ENCODE results near the gene PLIN3. TPM values are rescaled to one million over a fixed set of nuclear protein-coding genes. Genes with fewer than 3 reads are reported as not detected.
A peak's percentile ranks its signal among the peaks of the same experiment; 100 is the strongest.
"Not testable (repeated sequence)": the region's sequence is repeated elsewhere in the genome, so short reads cannot be mapped to it uniquely, and the experiment has no call there.

PLIN3 gene
- total RNA-seq, 1 experiment from 2014 or later, result 291 TPM

GRCh38 chr19:4803736-4804695 is 63.5 kb downstream of the PLIN3 start:
- Histone ChIP-seq H3K36me3 (no peaks in the 10 kb centered on the region), H3K4me3 (no peak overlapping the region), H3K9me3 (no peaks in the 10 kb centered on the region), H3K27me3 (no peaks in the 10 kb centered on the region)
- peak; percentile 40 for DNase-seq

GRCh38 chr19:4802711-4803110 is 64.8 kb downstream of the PLIN3 start:
- Histone ChIP-seq H3K4me3 (no peak overlapping the region), H3K36me3 (no peaks in the 10 kb centered on the region), H3K27me3 (no peaks in the 10 kb centered on the region), H3K9me3 (no peaks in the 10 kb centered on the region)
- no peak for DNase-seq

- DNase-seq, result no peak
- Histone ChIP-seq H3K36me3 (peaks cover 4% of the 10 kb centered on the region; the same call in 1 of the 2 replicates), H3K27me3 (no peaks in the 10 kb centered on the region), H3K9me3 (no peaks in the 10 kb centered on the region), H3K4me3 (no peak overlapping the region)
Measured at GRCh38 chr19:4801085-4801619, 66.3 kb downstream of the PLIN3 start.

GRCh38 chr19:4800591-4801081 is 66.8 kb downstream of the PLIN3 start:
- DNase-seq, result no peak
- H3K4me3 ChIP-seq, result no peak overlapping the region
- H3K27me3 ChIP-seq, result no peaks in the 10 kb centered on the region
- peaks cover 4% of the 10 kb centered on the region; the same call in 1 of the 2 replicates for H3K36me3 ChIP-seq
- H3K9me3 ChIP-seq, result no peaks in the 10 kb centered on the region

GRCh38 chr19:4795400-4795799 is 72.1 kb downstream of the PLIN3 start:
- H3K4me3 ChIP-seq, result no peak overlapping the region
- H3K27me3 ChIP-seq, result no peaks in the 10 kb centered on the region
- peaks cover 11% of the 10 kb centered on the region for H3K36me3 ChIP-seq
- H3K9me3 ChIP-seq, result no peaks in the 10 kb centered on the region
- DNase-seq, result no peak

GRCh38 chr19:4794971-4795370 is 72.5 kb downstream of the PLIN3 start:
- no peak overlapping the region for H3K4me3 ChIP-seq
- H3K36me3 ChIP-seq, result peaks cover 11% of the 10 kb centered on the region
- no peak for DNase-seq
- H3K9me3 ChIP-seq, result no peaks in the 10 kb centered on the region
- H3K27me3 ChIP-seq, result no peaks in the 10 kb centered on the region

GRCh38 chr19:4793278-4793677 is 74.2 kb downstream of the PLIN3 start:
- peaks cover 11% of the 10 kb centered on the region for H3K36me3 ChIP-seq
- H3K9me3 ChIP-seq, DNase-seq, H3K27me3 ChIP-seq, H3K4me3 ChIP-seq: not testable (repeated sequence)

GRCh38 chr19:4792866-4793195 is 74.6 kb downstream of the PLIN3 start:
- peak overlapping the region; percentile 96 for H3K4me3 ChIP-seq

GRCh38 chr19:4792019-4792865 is 75.2 kb downstream of the PLIN3 start:
- DNase-seq, H3K27me3 ChIP-seq, H3K9me3 ChIP-seq: not testable (repeated sequence)
- peaks cover 11% of the 10 kb centered on the region for H3K36me3 ChIP-seq
- H3K4me3 ChIP-seq, result peak overlapping the region; percentile 96

More at GRCh38 chr19:4792866-4793195, 74.6 kb downstream of the PLIN3 start:
- not testable (repeated sequence) for H3K9me3 ChIP-seq, H3K27me3 ChIP-seq, DNase-seq
- peaks cover 11% of the 10 kb centered on the region for H3K36me3 ChIP-seq

- Histone ChIP-seq H3K27me3 (no peaks in the 10 kb centered on the region), H3K36me3 (peaks cover 7% of the 10 kb centered on the region; the same call in 1 of the 2 replicates), H3K9me3 (no peaks in the 10 kb centered on the region), H3K4me3 (peak within 1 kb of the TSS; percentile 96)
- DNase-seq, result peak; percentile 98
Measured at GRCh38 chr19:4791183-4792018, 76.1 kb downstream of the PLIN3 start, which contains the start of gene FEM1A. Gene FEM1A, plus strand, starts transcription at chr19:4791734. Its CDS starts 121 bp downstream, at chr19:4791855.

Other genes with a start within 250 kb of the PLIN3 start
- gene TNFAIP8L1, start 228.2 kb downstream of the PLIN3 start, total RNA-seq (2014; rRNA removed; shearing (Covaris generic); ENCODE audit: low replicate concordance), result 1.2 and 1.5 TPM in 2 replicates
- 161 and 252 TPM in 2 replicates for gene MYDGF, start 197.3 kb downstream of the PLIN3 start, total RNA-seq (2014; rRNA removed; shearing (Covaris generic); ENCODE audit: low replicate concordance)
- gene DPP9, start 143.8 kb downstream of the PLIN3 start, total RNA-seq (2014; rRNA removed; shearing (Covaris generic); ENCODE audit: low replicate concordance), result 16.1 and 17.0 TPM in 2 replicates
- 7.2 and 9.2 TPM in 2 replicates for gene FEM1A, start 75.9 kb downstream of the PLIN3 start, total RNA-seq (2014; rRNA removed; shearing (Covaris generic); ENCODE audit: low replicate concordance)
- gene TICAM1, start 36.0 kb downstream of the PLIN3 start, total RNA-seq (2014; rRNA removed; shearing (Covaris generic); ENCODE audit: low replicate concordance), result 0.59 and 3.2 TPM in 2 replicates
- not detected in 2 replicates for gene ARRDC5, start 35.2 kb upstream of the PLIN3 start, total RNA-seq (2014; rRNA removed; shearing (Covaris generic); ENCODE audit: low replicate concordance)
- gene UHRF1, start 41.8 kb upstream of the PLIN3 start, total RNA-seq (2014; rRNA removed; shearing (Covaris generic); ENCODE audit: low replicate concordance), result 47.1 and 56.8 TPM in 2 replicates
- gene KDM4B, start 101.4 kb upstream of the PLIN3 start, total RNA-seq (2014; rRNA removed; shearing (Covaris generic); ENCODE audit: low replicate concordance), result 10.3 and 23.5 TPM in 2 replicates